ENCODE results near the gene AQP7. TPM values are rescaled to one million over a fixed set of nuclear protein-coding genes. Genes with fewer than 3 reads are reported as not detected.

AQP7 gene
- 0.19 TPM in 1 of 2 replicates, not detected in the other for total RNA-seq

GRCh38 chr9:33402371-33402770 is at the start of gene AQP7:
Gene AQP7, minus strand, starts transcription at chr9:33402568. Its CDS starts 1,306 bp downstream, at chr9:33401262.

DNA sequence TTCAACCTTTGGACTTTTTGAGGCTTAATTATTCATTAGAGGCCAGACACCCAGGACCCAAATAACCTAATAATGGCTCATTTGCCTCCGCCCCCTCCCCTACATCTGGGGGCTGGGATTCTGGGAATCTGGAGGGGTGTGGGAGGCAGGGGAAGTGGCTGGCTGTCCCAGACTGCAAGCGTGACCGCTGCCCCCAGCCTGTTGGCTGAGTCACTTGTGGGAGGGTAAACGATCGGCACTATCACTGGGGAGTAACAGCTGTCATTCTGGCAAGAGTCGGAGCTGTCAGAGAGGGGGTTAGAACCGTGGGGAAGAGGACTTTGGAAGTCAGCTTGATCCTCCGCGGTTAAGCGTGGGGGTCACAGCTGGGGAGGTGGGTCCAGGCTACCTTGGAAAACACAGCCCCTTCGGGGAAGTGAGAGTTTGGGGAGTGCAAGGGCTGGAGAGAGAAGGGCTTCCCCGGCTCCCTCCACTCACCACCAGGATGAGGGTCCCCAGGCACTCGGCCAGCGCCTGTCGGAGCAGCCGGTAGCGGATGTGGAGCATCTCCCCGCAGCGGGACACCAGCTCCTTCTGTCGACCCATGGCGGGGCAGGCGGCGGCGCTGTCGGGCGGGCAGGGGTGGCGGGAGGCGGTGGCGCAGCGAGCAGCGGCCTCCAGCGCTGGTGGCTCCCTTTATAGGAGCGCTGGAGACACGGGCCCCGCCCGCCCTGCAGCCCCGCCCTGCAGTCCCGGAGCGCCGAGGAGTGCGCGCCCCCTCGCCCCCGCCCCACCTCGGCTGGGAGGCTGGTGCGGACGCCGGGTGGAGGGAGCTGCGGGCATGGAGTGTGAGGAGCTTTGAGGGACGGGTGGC is 44.8 kb upstream of the AQP7 start, which contains the start of gene AQP3:
Gene AQP3 (minus strand): TSS at position 648 of the 853 bp plus-strand sequence. CDS start 63 bp downstream, at position 585.

Other genes with a start within 250 kb of the AQP7 start
- 37.2 and 51.6 TPM in 2 replicates for gene B4GALT1, start 235.2 kb downstream of the AQP7 start, total RNA-seq
- gene SPINK4, start 162.4 kb downstream of the AQP7 start, total RNA-seq = not detected in 2 replicates
- gene BAG1, start 137.9 kb downstream of the AQP7 start, total RNA-seq = 14.0 and 19.2 TPM in 2 replicates
- 129 and 156 TPM in 2 replicates for gene CHMP5, start 137.5 kb downstream of the AQP7 start, total RNA-seq
- 18.6 and 19.4 TPM in 2 replicates for gene NFX1, start 112.1 kb downstream of the AQP7 start, total RNA-seq
- gene AQP3, start 45.0 kb upstream of the AQP7 start, total RNA-seq = 0.85 and 0.96 TPM in 2 replicates
- gene NOL6, start 71.4 kb upstream of the AQP7 start, total RNA-seq = 19.4 and 45.8 TPM in 2 replicates
- gene ANKRD18B, start 121.7 kb upstream of the AQP7 start, total RNA-seq = 2.8 and 8.2 TPM in 2 replicates